Activated CD8-positive, alpha-beta memory T cell treated with anti-CD3 and anti-CD28 coated beads for 24 hours (primary cell): Measurements from ENCODE around the gene ALOX5AP.
"Not testable (repeated sequence)": the region's sequence is repeated elsewhere in the genome, so short reads cannot be mapped to it uniquely, and the experiment has no call there.

Experiments
- DNase-seq: peaks from one replicate; pipeline ENCODE4 v3.0.0-alpha.2; 2020

ALOX5AP gene

DNA sequence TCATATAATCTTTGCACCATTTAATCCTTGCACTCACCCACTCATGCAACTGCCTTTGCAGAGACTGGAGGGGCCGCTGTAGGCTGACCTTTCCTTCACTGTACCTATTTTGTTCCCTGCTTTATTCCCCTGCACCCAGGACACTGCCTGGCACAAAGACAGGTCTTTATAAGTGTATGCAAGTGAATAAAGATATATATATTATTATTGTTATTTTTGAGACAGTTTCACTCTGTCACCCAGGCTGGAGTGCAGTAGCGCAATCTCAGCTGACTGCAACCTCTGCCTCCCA is 3.8 kb downstream of the ALOX5AP start:
- DNase-seq = no peak

DNA sequence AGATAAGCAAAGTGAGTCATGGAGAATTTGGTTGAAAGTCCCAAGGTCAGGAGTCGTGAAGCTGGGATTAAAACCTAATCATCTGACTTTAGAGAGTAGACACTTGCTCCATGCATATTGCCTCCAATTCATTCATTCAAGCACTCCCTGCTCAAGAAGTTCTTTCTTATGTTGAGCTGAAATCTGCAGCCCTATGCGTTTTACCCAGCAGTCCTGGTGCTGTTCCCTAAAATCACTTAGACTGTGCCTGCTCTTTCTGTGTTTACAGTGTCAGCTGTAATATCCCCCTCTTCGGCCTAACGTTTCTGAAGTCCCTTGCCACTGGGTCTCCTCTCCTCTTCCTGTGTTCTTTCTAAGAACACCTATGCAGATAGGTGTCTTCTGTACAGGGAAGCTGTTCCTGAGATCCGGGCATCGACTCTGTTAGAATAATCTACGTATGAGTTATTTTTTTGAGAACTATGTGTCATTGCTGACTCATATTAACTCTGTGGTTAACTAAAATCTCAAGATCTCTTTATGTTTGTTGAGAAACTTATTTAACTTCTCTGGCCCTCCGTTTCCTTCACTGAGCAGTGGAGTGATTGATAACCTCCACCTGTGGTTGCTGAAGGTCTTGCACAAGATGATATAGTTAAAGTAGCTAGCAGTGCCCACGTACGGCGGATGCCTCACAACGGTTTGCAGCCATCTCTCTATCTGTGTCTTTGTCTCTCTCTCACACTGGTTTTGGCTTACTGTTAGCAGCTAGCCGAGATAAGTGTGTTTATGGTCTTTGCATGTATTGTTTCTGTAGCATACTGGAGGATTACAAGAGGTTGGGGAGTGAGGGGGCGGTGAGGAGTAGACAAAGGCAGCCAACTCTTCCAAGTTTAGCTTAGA is 4.7 kb downstream of the ALOX5AP start:
- peak; percentile 77 for DNase-seq

DNA sequence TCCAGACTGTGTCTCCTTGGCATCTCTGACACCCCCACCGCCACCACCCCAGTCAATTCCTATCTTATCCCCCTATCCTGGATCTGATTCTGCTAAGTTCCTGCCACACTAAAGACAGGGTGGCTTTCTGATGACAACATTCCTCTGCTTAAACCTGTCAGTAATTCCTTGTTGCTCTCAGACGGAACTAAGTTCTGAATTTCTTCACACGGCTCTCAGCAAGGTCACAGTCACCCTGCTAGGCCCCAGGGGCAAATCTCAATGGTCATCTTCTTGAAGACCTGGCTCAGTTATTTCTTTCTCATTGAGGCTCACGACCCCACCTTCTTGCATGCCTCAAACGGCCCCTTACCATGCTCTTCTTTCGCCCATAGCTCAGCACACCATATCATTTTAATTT is 7.6 kb downstream of the ALOX5AP start:
- DNase-seq = no peak

DNA sequence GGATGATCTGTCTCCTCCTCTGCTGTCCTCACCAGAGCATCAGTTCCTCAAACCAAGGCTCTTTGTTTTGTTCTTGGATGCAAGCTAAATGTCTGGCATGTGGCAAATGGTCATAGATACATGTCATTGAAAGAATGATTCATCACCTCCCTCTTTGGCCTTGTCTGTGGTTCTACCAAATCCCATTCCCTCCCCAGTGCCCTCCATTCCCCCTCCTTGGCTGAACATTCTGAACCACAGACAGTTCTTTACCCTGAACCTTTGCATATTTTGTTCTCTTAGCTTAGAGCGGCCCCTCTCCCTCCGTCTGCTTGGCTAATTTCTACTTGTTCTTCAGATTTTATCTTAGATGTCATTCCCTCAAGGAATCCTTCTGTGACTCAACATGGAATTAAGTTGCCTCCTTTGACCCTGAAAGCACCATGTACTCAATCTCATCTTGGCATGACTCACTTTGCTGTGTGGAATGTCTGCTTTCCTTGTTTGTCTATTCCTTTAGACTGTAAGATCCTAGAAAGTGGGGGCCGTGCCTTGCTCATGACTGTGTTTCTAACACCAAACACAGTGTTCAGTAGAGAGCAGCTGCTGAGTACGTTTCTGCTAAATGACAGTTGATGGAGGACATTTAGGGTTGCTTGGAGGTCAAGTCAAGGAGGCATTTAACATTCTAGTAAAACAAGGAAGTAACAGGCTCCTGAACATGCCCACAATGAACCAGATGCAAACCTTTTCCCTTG is 8.1 kb downstream of the ALOX5AP start:
- no peak for DNase-seq

DNA sequence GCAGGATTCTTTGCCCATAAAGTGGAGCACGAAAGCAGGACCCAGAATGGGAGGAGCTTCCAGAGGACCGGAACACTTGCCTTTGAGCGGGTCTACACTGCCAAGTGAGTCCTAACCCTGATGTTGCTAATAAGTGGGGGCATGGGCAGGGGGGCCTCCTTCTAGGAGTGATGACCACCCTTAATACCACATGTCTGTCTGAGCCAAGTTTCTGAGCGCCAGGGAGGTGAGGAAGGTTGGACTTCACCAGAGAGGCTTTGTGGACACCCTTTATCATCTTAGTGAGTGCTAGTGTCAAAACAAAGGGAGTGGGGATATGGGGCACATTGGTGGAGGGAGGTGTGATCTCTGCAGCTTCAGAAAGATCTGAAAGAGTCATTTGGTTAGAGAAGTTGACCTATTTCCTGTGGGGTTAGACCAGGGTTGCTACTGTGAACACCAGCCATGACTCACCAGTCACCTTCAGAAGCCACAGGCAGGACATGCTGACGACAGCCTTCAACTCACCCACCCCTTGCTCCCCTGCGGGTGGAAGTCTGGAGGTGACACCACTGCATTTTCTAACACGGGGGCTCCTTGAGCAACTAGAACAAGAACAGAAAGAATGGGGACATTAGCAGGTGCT is 8.8 kb downstream of the ALOX5AP start:
- peak; percentile 86 for DNase-seq

DNA sequence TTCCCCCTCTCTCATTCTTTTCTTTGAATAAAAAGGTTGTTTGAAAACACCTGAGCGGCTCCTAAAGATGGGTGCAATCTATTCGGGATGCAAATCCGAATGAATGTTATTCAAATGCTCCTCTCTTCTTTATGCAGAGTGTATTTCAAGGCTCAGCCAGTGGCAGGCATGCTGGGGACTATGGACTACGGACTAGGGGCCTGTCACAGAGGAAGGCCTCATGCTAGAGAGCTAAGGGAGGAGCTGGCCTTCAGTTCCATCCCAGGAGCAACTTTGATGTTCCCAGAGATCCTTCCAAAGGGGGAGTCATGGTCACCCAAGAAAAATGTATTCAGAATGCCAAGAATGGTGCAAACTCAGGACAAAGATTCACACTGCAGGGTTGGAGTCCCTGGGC is 9.3 kb downstream of the ALOX5AP start:
- DNase-seq = no peak

DNA sequence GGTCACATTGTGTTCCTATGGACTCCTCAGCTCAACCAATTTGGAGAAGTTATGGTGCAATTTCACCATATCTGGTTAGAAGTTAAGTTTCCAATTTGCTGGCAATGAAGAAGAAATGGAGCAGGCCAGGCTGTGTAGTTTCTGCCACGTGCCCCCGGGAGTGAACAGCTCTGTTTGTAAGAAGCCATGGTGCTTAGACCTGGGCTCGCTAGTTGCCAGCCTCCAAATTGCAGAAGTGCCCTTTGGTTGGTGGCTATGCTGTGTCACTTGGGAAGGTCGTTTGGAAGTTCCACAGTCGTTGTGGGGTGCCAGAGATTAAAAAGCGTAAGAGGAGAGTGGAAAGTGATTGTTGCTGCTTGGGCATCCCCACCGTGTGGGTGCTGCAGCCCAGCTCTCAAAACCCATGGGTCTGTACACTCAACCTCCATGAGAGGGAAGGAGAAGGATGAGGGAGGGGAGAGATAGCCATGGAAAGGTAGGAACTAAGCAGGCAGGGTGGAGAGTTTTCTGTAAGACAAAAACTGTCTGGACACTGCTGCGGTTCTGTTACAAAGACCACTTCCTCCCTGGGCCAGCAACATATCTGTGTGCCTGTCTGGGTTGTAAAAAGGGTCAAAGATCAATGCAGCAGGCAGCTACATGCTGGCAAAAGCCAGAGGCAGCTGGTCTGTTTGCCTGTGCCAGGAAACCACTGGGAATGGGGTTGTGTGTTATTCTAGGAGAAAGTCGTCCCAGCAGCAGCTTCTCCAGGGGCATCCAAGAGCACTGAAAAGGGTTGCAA is 10.8 kb downstream of the ALOX5AP start:
- no peak for DNase-seq

DNA sequence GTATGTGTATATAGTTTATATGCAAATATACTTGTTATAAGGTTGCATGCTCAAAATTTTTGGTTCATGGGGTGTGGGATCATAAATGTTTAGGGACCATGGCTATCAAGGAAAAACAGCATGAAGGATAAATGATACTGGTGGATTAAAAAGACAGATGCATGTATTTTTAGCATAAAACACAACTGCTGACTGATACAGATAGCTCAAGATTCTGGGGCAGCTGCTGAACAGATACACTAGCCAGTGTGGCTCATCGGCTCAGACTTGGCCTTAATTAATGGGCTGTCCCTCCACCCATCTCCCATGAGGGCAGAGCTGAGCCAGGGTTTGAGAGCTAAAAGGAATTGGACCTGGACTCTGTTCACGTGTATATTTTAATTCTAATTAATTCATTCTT is 11.4 kb downstream of the ALOX5AP start:
- no peak for DNase-seq

DNA sequence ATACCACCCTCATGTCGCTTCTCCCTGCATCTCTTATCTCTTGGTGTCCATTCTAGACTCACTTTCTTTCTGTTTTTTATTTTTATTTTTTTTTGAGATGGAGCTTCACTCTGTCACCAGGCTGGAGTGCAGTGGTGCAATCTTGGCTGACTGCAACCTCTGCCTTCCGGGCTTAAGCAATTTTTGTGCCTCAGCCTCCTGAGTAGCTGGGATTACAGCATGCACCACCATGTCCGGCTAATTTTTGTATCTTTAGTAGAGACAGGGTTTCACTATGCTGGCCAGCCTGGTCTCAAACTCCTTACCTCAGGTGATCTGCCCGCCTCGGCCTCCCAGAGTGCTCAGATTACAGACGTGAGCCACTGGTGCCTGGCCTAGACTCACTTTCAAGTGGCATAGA is 12.5 kb downstream of the ALOX5AP start:
- DNase-seq = not testable (repeated sequence)

DNA sequence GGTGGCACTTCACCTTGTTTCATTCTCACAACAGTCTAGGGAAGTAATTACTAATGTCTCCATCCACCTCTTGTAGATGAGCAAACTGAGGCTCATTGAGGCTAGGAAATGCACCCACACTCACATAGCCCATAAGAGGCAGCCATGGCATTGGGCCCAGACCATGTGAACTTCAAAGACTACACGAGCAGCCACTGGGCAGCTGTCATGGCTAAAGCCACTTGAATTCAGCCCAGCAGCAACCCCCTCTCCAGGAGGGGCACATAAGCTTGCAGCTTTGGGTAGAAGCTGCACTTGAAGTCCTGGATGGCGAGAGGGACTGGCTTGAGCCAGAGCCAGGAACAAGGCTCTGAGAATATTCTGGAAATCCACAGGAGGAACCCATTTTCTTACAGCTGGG is 13.4 kb downstream of the ALOX5AP start:
- no peak for DNase-seq

DNA sequence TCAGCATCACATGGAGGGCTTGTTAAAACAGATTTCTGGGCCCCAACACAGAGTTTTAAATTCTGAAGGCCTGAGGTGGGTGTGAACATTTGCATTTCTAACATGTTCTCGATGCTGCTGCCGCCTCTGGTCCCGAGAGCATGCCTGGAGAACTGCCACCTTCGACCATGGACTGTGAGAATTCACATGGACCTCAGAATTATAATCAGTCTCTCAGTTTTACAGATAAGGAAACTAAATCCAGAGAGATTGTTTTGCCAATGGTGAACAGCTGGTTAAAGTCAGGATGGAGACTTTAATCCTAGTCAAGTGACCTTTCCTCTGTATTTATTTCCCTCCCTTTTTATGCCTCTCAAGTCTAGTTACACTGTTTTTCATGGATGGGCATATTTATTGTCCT is 14.7 kb downstream of the ALOX5AP start:
- DNase-seq = no peak

DNA sequence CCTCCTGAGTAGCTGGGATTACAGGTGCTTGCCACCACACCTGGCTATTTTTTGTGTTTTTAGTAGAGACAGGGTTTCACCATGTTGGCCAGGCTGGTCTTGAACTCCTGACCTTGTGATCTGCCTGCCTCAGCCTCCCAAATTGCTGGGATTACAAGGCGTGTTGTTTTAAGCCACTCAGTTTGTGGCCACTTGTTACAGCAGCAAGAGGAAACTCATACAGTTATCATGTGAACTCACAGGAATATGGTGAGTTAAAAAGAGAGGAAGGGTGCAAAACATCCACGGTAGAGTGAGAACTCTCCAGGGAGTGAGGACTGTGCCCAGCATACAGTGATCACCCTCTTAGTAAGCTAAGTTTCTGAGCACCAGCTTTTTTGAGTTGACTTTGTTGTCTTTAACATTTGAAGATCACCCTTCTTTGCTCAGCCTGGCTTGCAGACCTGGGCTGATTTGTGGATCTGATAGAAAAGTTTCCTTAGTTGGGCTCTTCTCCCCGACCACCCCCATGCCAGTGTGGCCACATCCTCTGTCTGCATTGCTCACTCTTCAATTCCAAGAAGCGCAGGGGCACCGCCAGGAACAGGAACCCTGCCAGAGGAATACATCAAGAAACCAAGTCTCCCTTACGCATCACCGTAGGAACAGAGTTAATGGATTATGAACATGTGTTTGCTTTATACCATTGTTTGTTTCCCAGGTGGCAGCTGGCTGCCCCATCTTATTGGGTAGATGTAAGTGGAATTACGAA is 16.0 kb downstream of the ALOX5AP start:
- DNase-seq = no peak

DNA sequence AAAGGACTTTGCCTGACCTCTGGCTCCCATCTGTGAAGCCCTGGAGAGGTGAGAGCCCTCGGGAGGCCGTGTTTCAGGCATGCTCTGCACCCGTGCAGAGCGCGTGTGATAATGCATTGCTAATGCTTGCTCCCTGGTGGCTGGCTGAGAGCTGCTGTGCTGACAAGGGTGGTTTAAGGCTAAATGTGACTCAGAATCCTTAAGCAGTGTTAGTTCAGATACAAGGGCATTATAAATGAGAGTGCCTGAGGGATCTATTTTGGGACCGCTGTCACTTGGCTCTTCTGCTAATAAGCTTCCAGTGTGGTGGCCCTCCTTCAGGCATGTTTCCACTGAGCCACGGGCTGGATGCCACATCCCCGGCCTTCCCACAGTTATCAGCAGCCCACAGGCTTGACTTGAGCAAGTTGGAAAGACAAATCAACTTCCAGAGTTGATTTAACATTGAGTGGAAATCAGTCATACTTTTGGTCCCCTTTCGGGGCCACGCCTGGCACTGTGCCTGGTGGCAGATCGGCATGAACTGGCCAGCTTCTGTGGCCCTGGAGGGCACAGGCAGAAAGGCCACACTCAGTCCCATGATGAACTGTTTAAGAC is 17.0 kb downstream of the ALOX5AP start:
- DNase-seq = no peak

DNA sequence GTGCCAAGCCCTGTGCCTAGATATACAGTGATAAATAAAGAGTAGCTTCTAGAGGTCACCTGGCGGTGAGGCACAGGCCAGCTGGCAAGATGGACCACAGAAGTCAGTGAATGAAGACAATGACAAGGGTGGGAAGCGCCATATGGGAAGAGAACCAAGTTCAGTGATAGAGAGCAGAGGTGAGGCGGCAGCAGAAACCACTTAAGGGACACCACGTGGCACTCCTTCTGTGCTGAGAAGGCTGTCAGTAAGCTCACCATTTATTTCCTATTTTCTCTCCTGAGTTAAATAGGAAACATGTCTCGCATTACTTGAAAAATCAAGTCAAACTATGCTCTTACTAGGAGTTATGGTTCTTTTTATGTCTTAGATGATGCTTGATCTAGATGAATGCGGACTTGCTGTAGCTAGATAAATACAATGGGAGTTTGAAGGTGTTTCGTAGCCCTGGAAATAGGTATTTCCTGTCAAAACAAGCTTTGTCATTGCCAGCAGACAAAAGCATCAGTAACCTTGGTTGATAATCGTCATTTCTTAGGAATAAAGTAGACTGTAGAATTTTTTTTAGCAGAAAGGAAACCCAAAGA is 17.8 kb downstream of the ALOX5AP start:
- DNase-seq = no peak

DNA sequence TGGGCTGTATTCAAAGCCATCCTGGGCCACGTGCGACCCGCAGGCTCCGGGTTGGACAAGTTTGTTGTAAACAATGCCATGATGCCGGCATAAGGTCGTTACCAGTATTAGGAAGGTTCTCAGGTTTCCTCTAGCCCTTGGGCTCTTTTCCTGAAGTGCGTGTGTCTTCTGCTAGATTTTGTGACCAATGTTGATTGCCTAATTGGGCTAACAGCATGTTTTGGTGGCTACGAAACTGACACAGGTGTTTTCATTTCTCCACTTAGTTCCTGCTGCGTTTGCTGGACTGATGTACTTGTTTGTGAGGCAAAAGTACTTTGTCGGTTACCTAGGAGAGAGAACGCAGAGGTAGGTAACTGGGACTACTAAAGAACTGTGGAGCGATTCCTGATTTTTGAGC is 20.3 kb downstream of the ALOX5AP start:
- DNase-seq = no peak

DNA sequence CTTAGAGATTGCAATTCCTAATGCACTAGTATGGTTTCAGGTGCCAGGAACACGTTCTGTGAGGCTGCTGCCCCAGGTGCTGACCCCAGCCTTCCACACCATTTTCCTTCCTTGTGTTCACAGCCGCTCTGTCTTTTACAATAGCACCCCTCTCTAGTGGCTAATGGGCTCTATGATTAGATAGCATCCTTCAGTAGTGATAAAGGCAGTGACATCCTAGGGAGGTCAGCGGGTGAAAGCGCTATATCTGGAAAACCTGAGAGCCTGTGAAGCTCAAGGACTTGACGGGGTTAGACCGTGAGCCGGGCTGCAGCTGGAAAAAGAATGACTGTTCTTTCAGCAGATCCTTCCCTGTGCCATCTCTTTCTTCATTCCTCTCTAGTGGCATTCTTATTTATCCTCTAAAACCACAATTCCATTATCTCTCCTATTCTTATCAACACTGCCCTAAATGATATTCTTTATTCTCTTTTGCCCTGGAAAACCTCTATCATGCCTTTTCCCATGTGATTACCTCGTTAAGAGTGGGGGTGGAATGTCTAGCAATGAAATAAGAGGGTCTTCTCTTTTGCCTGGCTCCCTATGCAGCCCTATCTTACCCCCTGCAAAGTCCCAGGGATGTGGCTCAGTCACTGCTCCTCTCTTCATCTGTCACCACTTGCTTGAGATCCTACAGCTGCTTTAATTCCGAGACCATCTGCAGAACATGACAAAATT is 21.8 kb downstream of the ALOX5AP start:
- no peak for DNase-seq

DNA sequence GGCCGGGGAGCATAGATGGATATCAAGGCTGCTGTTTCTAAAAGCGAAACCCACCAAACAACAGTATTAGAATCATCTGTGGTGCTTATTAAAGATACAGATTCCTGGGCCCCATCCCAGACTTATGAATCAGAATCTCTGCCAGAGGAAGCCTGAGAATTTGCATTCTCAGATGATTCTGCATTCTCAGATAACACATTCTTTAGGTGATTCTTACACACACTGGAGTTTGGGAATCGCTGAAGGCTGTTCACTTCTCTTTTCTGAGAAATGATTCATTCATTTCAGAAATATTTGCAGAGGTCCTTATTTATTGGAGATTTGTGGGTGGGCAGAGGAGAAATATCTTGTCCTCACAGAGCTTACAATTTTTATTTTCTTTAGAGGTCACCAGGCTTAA is 24.4 kb downstream of the ALOX5AP start:
- DNase-seq = no peak

DNA sequence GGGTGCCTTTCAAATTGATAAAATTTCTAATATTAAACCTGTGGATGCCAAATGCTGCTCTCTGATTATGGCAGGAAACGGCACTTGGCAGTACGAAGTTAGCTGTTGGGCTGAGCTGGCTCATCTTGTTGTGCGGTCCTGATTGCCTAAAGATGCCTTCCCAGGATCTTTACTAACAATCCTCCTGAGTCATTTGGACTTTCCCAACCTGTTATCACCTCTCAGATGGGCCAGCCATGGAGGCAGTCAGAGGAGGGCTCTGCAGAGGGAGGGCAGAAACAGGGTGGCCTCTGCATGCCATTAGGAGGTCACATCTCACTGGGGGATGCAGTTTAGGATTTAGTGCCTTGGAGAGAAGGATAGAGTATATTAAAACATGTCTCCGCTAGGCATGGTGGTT is 27.3 kb downstream of the ALOX5AP start:
- DNase-seq = no peak

DNA sequence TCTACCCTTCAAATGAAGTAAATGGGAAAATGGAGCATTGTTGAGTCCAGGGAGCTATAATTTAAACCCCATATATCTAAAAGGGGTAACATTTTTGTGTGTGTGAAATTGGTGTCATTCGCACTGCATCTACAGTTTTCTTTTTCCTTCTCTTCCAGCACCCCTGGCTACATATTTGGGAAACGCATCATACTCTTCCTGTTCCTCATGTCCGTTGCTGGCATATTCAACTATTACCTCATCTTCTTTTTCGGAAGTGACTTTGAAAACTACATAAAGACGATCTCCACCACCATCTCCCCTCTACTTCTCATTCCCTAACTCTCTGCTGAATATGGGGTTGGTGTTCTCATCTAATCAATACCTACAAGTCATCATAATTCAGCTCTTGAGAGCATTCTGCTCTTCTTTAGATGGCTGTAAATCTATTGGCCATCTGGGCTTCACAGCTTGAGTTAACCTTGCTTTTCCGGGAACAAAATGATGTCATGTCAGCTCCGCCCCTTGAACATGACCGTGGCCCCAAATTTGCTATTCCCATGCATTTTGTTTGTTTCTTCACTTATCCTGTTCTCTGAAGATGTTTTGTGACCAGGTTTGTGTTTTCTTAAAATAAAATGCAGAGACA is 28.6 kb downstream of the ALOX5AP start:
- DNase-seq = no peak

DNA sequence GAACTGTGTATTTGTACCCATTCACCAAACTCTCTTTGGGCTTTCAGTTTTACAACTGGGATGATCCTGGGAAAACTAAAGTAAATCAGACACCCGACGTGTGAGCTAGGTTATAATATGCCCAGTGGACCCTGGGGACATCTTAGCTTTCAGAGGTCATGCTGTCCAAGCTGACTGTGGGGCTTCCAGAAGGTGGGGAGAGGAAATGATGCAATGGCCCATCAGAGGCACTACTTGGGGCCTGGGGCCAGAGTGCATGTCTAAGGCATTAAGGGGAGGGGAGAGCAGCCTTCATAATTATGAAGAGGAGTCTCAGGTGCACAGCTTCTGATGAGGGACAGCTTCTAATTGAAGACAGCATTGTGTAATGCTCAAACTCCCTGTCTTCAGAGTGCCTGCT is 30.9 kb downstream of the ALOX5AP start:
- no peak for DNase-seq

DNA sequence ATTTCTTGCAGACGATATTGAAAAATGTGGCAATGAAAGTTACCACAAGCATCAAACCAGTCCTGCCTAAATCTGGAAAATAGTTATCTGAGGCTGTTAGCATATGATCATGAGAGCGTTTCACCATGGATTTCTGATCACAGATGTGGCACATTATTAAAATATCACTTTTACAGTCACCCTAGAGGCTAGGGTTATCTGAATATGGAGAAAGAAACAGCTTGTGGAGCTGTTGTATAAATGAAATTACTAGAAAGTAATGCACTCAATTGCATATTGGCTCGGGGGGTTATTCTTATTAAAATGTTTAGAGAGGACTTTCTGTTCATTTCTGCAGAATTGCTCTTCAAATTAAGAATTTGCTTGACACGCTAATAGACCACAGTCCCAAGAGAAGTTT is 35.6 kb downstream of the ALOX5AP start:
- DNase-seq = no peak
